ENCODE data around the gene ANAPC15. TPM values are rescaled to one million over a fixed set of nuclear protein-coding genes. Genes with fewer than 3 reads are reported as not detected.

Gene ANAPC15
- total and polyA plus RNA-seq, 2 of the 13 experiments (the other 11 are each of a cell fraction or from before 2014, with no cell fraction given): 18.8 to 25.7 TPM

- TF ChIP-seq FOXM1 (CRISPR knock-in tag; IDR thresholded peaks at IDR 0.05) (no peak), PITX1 (CRISPR knock-in tag; IDR thresholded peaks at IDR 0.05) (peak; percentile 53; the same call in 1 of the 2 replicates)
Measured at GRCh38 chr11:72080326-72081183, 31.9 kb downstream of the ANAPC15 start, which contains the start of the genes LRRC51 and NUMA1 (continued).

DNA sequence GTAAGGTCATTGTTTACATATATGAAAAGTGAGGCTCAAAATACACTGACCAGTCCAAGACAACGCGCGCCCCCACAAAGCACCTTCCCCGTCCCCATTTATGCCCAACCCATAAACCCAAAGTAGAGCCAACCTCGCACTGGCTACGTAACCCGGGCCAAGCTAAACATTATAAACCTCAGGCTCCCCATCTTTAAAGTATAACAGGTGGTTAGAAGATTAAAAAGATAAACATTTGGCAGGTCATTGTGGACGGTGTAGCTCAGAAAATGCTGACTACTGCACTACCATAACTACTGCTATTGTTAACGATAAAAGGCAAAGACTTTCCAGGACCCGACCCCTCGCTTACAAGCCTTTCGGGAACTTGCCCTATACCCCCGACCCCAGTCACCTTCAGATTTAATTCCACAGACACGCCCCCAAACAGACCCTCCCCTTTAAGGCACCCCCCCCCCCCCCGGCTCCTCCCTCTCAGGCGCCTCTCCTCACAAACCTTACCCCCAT lies 32.6 kb downstream of the ANAPC15 start:
- Histone ChIP-seq H3K9ac (ENCODE audit: insufficient read depth, low read depth, low read length) (peak overlapping the region; percentile 77), H3K79me2 (ENCODE audit: insufficient read depth, low read length) (peaks cover 47% of the 10 kb centered on the region), H3K4me3 (replicated peaks in 1 of 3; ENCODE audit: insufficient read depth in 1 of 3, low read depth in 2 of 3, low read length in 3 of 3) (peak overlapping the region; percentile 71 to 92 (median 83)), H3K4me1 (ENCODE audit: insufficient read depth, low read length) (peaks cover 24% of the 10 kb centered on the region), H3K27me3 (ENCODE audit: control insufficient read depth in 1 of 2, insufficient read depth in 2 of 2, low read length in 2 of 2) (no peaks in the 10 kb centered on the region; a peak in 1 of 5 replicates), H4K20me1 (ENCODE audit: insufficient read depth, low read length) (no peaks in the 10 kb centered on the region), H3K9me3 (ENCODE audit: low read length) (no peaks in the 10 kb centered on the region), H3K27ac (ENCODE audit: extremely low read length, insufficient read depth, low read length) (peak overlapping the region; percentile 86), H3K4me2 (ENCODE audit: low read depth, low read length) (peak overlapping the region; percentile 82), H2AFZ (ENCODE audit: low read length) (peak overlapping the region; percentile 44), H3K36me3 (replicated peaks in 1 of 2; ENCODE audit: control insufficient read depth in 1 of 2, insufficient read depth in 2 of 2, low read length in 2 of 2) (peaks cover 0 to 10% of the 10 kb centered on the region in 2 experiments; a peak in 2 of 5 replicates)
- peak; percentile 5 for ATAC-seq
- no TSS peak for BruUV-seq (replicated peaks)
- in situ Hi-C loops (cut with HindIII; ENCODE audit: extremely low pct_ligation_motif_present, low pct_unique_long_range_greater_than_20kb) (no loop called here), intact Hi-C loops (cut with micrococcal nuclease; ENCODE audit: unreplicated experiment) (loop anchor here (1.0 to 2.0 kb wide), 2 partner anchors 23 to 39 kb away; partner anchors contain the start of gene LAMTOR1)
- ChIA-PET CTCF (ENCODE audit: low intra/inter-chr PET ratio, low total read pairs) (no interaction called here), POLR2A (interaction anchor here (0.7 to 0.9 kb wide), 2 partner anchors 13 to 158 kb away, joined by 4 read pairs; no protein-coding TSS in a partner anchor)
- no peak for DNase-seq (ENCODE audit: low spot score)
- no peak for FAIRE-seq
- 0% methylated on average over 16 of the region's 16 CpGs for WGBS (ENCODE audit: low lambda C conversion rate)
- peak; percentile 56; the same call in 1 of the 2 replicates for TF ChIP-seq KDM5A (IDR thresholded peaks at IDR 0.05; ENCODE audit: borderline replicate concordance, low read length)
- TF ChIP-seq, protein P1, sequence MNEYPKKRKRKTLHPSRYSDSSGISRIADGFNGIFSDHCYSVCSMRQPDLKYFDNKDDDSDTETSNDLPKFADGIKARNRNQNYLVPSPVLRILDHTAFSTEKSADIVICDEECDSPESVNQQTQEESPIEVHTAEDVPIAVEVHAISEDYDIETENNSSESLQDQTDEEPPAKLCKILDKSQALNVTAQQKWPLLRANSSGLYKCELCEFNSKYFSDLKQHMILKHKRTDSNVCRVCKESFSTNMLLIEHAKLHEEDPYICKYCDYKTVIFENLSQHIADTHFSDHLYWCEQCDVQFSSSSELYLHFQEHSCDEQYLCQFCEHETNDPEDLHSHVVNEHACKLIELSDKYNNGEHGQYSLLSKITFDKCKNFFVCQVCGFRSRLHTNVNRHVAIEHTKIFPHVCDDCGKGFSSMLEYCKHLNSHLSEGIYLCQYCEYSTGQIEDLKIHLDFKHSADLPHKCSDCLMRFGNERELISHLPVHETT (CRISPR knock-in tag; conservative IDR thresholded peaks at IDR 0.05): no peak
- TF ChIP-seq ZNF605 (CRISPR knock-in tag; IDR thresholded peaks at IDR 0.05): 0 out of 2 replicates have a peak, but pooled peaks have one; percentile 10
- TF ChIP-seq ZSCAN29 (CRISPR knock-in tag; conservative IDR thresholded peaks at IDR 0.05): no peak
- no peak for TF ChIP-seq NFYC (CRISPR knock-in tag; IDR thresholded peaks at IDR 0.05)
- TF ChIP-seq MAFF (IDR thresholded peaks at IDR 0.05; ENCODE audit: low read depth, low read length): peak; percentile 83
- TF ChIP-seq POGK (CRISPR knock-in tag; conservative IDR thresholded peaks at IDR 0.05): no peak
- TF ChIP-seq TGIF2 (CRISPR knock-in tag; IDR thresholded peaks at IDR 0.05): 0 out of 2 replicates have a peak, but pooled peaks have one; percentile 35
- TF ChIP-seq KMT2B (CRISPR knock-in tag; IDR thresholded peaks at IDR 0.05): no peak
- no peak for TF ChIP-seq IRF2 (CRISPR knock-in tag; IDR thresholded peaks at IDR 0.05)
- no peak for TF ChIP-seq RBM39 (IDR thresholded peaks at IDR 0.05; ENCODE audit: low read depth, low read length, poor library complexity, severe bottlenecking)
- TF ChIP-seq TRAFD1 (CRISPR knock-in tag; IDR thresholded peaks at IDR 0.05; ENCODE audit: borderline replicate concordance): no peak
- TF ChIP-seq FOXP1 (IDR thresholded peaks at IDR 0.05): no peak
- TF ChIP-seq FOXP1 (CRISPR knock-in tag; IDR thresholded peaks at IDR 0.05): no peak
- TF ChIP-seq ZNF761 (CRISPR knock-in tag; conservative IDR thresholded peaks at IDR 0.05): no peak
- peak; percentile 77 to 90 for TF ChIP-seq MAFK (conservative IDR thresholded peaks at IDR 0.05 in 1 of 2, IDR thresholded peaks at IDR 0.05 in 1 of 2; ENCODE audit: low read length in 2 of 2)
